OCI-LY3 (cell line): Measurements from ENCODE around the gene EXD3.

Source experiments
- EZH2phosphoT487 ChIP-seq: fragments of 200-600 bp; shearing (Covaris generic); IDR thresholded peaks from 2 replicates; pipeline ENCODE4 v1.6.1; 2018; ENCODE audit warnings: antibody characterized with exemption, mixed run types, low read depth
- TF ChIP-seq, protein P1 (sequence below): fragments of 200-600, 300-600 bp; sonication (generic); IDR thresholded peaks from 2 replicates; pipeline ENCODE4 v1.5.1; 2014; ENCODE audit warnings: antibody characterized with exemption, low read length, low read depth

DNA sequence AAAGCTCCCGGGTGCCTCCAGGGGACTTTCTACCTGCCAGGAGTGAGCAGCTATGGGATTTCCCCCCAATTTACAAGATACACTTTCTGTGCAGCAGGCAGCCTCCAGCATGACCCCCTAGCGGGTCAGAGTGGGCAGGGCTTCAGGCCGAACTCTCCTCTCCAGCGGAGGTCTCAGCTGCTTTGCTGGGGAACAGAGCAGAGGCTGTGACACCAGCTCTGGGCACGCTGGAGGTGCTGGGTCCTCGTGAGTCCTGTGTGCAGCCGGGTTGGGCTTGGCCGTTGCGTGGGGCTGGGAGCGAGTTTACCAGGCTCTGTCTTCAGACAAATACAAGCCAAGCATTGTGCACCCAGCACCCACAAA, 123.8 kb downstream of the EXD3 start:
- TF ChIP-seq, protein P1, sequence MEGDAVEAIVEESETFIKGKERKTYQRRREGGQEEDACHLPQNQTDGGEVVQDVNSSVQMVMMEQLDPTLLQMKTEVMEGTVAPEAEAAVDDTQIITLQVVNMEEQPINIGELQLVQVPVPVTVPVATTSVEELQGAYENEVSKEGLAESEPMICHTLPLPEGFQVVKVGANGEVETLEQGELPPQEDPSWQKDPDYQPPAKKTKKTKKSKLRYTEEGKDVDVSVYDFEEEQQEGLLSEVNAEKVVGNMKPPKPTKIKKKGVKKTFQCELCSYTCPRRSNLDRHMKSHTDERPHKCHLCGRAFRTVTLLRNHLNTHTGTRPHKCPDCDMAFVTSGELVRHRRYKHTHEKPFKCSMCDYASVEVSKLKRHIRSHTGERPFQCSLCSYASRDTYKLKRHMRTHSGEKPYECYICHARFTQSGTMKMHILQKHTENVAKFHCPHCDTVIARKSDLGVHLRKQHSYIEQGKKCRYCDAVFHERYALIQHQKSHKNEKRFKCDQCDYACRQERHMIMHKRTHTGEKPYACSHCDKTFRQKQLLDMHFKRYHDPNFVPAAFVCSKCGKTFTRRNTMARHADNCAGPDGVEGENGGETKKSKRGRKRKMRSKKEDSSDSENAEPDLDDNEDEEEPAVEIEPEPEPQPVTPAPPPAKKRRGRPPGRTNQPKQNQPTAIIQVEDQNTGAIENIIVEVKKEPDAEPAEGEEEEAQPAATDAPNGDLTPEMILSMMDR: peak; percentile 24
- no peak for TF ChIP-seq EZH2phosphoT487
